HL-60 (cell line): ENCODE measurements around the gene COL11A1.

Source experiments
- POLR2AphosphoS5 ChIP-seq: IDR thresholded peaks from 2 replicates; pipeline ENCODE4 v1.6.1; 2012; ENCODE audit warnings: low read depth
- TF ChIP-seq, protein P1 (sequence below): IDR thresholded peaks from one replicate; pipeline ENCODE4 v1.5.1; 2011; ENCODE audit warnings: low read length, control low read depth, inconsistent platforms; ENCODE audit not compliant: insufficient read depth
- TF ChIP-seq, protein P2 (sequence below): IDR thresholded peaks from 2 replicates; pipeline ENCODE4 v1.6.1; 2012; ENCODE audit warnings: low read depth; ENCODE audit not compliant: insufficient replicate concordance

DNA sequence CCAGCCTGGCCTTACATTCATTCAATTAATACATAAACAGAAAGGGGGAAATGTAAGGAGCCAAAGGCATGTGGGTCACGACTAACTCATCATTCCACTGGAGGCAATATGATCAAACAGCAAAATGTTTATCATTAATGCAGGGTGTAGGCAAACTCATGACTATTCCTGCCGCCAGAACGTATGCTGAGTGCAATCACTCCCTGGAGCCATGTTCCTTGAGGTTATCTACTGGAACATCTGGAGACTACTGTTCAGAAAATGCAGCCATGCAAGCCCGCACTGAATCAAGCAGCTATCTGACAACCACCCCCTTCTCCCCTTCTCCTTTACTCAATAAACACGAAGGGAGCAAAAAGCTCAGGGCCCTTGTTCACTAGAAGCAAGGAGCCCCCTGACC lies 267.6 kb downstream of the COL11A1 start:
- TF ChIP-seq, protein P1, sequence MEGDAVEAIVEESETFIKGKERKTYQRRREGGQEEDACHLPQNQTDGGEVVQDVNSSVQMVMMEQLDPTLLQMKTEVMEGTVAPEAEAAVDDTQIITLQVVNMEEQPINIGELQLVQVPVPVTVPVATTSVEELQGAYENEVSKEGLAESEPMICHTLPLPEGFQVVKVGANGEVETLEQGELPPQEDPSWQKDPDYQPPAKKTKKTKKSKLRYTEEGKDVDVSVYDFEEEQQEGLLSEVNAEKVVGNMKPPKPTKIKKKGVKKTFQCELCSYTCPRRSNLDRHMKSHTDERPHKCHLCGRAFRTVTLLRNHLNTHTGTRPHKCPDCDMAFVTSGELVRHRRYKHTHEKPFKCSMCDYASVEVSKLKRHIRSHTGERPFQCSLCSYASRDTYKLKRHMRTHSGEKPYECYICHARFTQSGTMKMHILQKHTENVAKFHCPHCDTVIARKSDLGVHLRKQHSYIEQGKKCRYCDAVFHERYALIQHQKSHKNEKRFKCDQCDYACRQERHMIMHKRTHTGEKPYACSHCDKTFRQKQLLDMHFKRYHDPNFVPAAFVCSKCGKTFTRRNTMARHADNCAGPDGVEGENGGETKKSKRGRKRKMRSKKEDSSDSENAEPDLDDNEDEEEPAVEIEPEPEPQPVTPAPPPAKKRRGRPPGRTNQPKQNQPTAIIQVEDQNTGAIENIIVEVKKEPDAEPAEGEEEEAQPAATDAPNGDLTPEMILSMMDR = no peak
- TF ChIP-seq, protein P2, sequence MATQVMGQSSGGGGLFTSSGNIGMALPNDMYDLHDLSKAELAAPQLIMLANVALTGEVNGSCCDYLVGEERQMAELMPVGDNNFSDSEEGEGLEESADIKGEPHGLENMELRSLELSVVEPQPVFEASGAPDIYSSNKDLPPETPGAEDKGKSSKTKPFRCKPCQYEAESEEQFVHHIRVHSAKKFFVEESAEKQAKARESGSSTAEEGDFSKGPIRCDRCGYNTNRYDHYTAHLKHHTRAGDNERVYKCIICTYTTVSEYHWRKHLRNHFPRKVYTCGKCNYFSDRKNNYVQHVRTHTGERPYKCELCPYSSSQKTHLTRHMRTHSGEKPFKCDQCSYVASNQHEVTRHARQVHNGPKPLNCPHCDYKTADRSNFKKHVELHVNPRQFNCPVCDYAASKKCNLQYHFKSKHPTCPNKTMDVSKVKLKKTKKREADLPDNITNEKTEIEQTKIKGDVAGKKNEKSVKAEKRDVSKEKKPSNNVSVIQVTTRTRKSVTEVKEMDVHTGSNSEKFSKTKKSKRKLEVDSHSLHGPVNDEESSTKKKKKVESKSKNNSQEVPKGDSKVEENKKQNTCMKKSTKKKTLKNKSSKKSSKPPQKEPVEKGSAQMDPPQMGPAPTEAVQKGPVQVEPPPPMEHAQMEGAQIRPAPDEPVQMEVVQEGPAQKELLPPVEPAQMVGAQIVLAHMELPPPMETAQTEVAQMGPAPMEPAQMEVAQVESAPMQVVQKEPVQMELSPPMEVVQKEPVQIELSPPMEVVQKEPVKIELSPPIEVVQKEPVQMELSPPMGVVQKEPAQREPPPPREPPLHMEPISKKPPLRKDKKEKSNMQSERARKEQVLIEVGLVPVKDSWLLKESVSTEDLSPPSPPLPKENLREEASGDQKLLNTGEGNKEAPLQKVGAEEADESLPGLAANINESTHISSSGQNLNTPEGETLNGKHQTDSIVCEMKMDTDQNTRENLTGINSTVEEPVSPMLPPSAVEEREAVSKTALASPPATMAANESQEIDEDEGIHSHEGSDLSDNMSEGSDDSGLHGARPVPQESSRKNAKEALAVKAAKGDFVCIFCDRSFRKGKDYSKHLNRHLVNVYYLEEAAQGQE = no peak
- TF ChIP-seq POLR2AphosphoS5 = no peak
